ENCODE results near the gene COX6B2.

- no peak for TF ChIP-seq CTCF (conservative IDR thresholded peaks at IDR 0.05; ENCODE audit: low read length)
- no peak for TF ChIP-seq EZH2phosphoT487 (IDR thresholded peaks at IDR 0.05; ENCODE audit: borderline replicate concordance, low read depth, low read length)
Observed at GRCh38 chr19:55321466-55322137, 32.9 kb downstream of the COX6B2 start.

All from OCI-LY7 (cell line).